SK-N-SH (cell line): ENCODE data around the gene STARD13. TPM values are rescaled to one million over a fixed set of nuclear protein-coding genes. Genes with fewer than 3 reads are reported as not detected.

Experiments used
- CTCF ChIA-PET: fragments of 300-600, 350-600 bp; formaldehyde crosslinking; extraction: SDS; loops from one replicate; lab custom pipeline; 2021; lab: Yijun Ruan, JAX
- POLR2A ChIA-PET: fragments of 350-600 bp; sonication (Branson Sonifier 250); formaldehyde crosslinking; extraction: SDS; loops from one replicate; lab custom pipeline; 2020; ENCODE audit warnings: antibody characterized with exemption, inconsistent platforms; lab: Yijun Ruan, JAX
- DNase-seq: peaks from one replicate; pipeline ENCODE4 v3.0.0; 2012
- H2AFZ ChIP-seq: fragments of 200-600 bp; sonication (generic); 2 replicates; pipeline ENCODE4 v1.8.1; 2016; ENCODE audit warnings: antibody characterized with exemption, mild to moderate bottlenecking, low read depth
- H3F3A ChIP-seq: fragments of 200-600 bp; sonication (generic); replicated peaks from 2 replicates; pipeline ENCODE3; 2016; ENCODE audit warnings: antibody characterized with exemption, mild to moderate bottlenecking; ENCODE audit not compliant: insufficient read depth
- H3K27ac ChIP-seq, 2 experiments: fragments of 200-500 bp in 1 of 2; fragments of 200-600 bp in 1 of 2; sonication (Bioruptor generic) in 1 of 2; sonication (generic), shearing (Covaris generic) in 1 of 2; 2 replicates each; pipeline versions ENCODE4 v1.5.1 to v1.6.1; 2014 to 2016; ENCODE audit warnings: low read depth in 2 of 2, inconsistent platforms in 1 of 2, low read length in 1 of 2, mild to moderate bottlenecking in 1 of 2, mixed read lengths in 1 of 2
- H3K27me3 ChIP-seq: fragments of 200-600 bp; sonication (generic), shearing (Covaris generic); 2 replicates; pipeline ENCODE4 v1.6.1; 2016; ENCODE audit warnings: mixed run types; ENCODE audit not compliant: insufficient read depth
- H3K36me3 ChIP-seq, 2 experiments: fragments of 200-500 bp in 1 of 2; fragments of 200-600 bp in 1 of 2; sonication (Bioruptor generic) in 1 of 2; sonication (generic) in 1 of 2; replicated peaks in 1 of 2; 2 replicates each; pipeline versions ENCODE3 to v1.5.1; 2014 to 2016; ENCODE audit warnings: low read length in 1 of 2, mild to moderate bottlenecking in 1 of 2; ENCODE audit not compliant: insufficient read depth in 2 of 2, control insufficient read depth in 1 of 2
- H3K4me1 ChIP-seq, 2 experiments: fragments of 200-500 bp in 1 of 2; fragments of 200-600 bp in 1 of 2; sonication (Bioruptor generic) in 1 of 2; sonication (generic), shearing (Covaris generic) in 1 of 2; 2 replicates each; pipeline versions ENCODE4 v1.5.1 to v1.6.1; 2014 to 2016; ENCODE audit warnings: low read depth in 1 of 2, low read length in 1 of 2, mixed run types in 1 of 2; ENCODE audit not compliant: insufficient read depth in 2 of 2, control insufficient read depth in 1 of 2
- H3K4me2 ChIP-seq: fragments of 200-600 bp; sonication (generic), shearing (Covaris generic); 2 replicates; pipeline ENCODE4 v1.6.1; 2017; ENCODE audit warnings: mixed run types
- H3K4me3 ChIP-seq, 2 experiments: fragments of 200-500 bp in 1 of 2; fragments of 200-600 bp in 1 of 2; sonication (Bioruptor generic) in 1 of 2; sonication (generic), shearing (Covaris generic) in 1 of 2; 2 replicates each; pipeline versions ENCODE4 v1.5.1 to v1.8.1; 2014 to 2016; ENCODE audit warnings: low read depth in 2 of 2, inconsistent platforms in 1 of 2, low read length in 1 of 2, mild to moderate bottlenecking in 1 of 2, mixed read lengths in 1 of 2, moderate library complexity in 1 of 2
- H3K79me2 ChIP-seq: fragments of 200-600 bp; sonication (generic); 2 replicates; pipeline ENCODE4 v1.8.1; 2017; ENCODE audit warnings: mild to moderate bottlenecking; ENCODE audit not compliant: insufficient read depth
- H3K9ac ChIP-seq: fragments of 200-600 bp; sonication (generic); 2 replicates; pipeline ENCODE4 v1.6.1; 2017; ENCODE audit warnings: mixed run types
- H3K9me2 ChIP-seq: fragments of 200-600 bp; sonication (generic); 2 replicates; pipeline ENCODE4 v1.6.1; 2017; ENCODE audit warnings: mixed run types
- H3K9me3 ChIP-seq: fragments of 200-600 bp; sonication (generic); 2 replicates; pipeline ENCODE4 v1.6.1; 2017; ENCODE audit warnings: mixed run types, mild to moderate bottlenecking, moderate library complexity
- H4K20me1 ChIP-seq: fragments of 200-600 bp; sonication (generic); 2 replicates; pipeline ENCODE4 v1.6.1; 2017; ENCODE audit warnings: mild to moderate bottlenecking, mixed run types; ENCODE audit not compliant: insufficient read depth
- GABPA ChIP-seq: IDR thresholded peaks from 2 replicates; pipeline ENCODE4 v1.4.0; 2012; ENCODE audit warnings: low read depth, mild to moderate bottlenecking
- IRF3 ChIP-seq: fragments of 150-350 bp; IDR thresholded peaks from 2 replicates; pipeline ENCODE4 v1.6.1; 2016; ENCODE audit warnings: mild to moderate bottlenecking, low read depth, low read length
- POLR2AphosphoS5 ChIP-seq: IDR thresholded peaks from 2 replicates; pipeline ENCODE4 v1.6.1; 2012; ENCODE audit warnings: low read depth, low read length
- RAD21 ChIP-seq: IDR thresholded peaks from 2 replicates; pipeline ENCODE4 v1.6.1; 2012; ENCODE audit warnings: mild to moderate bottlenecking, low read length
- RCOR1 ChIP-seq: fragments of 150-350 bp; IDR thresholded peaks from 2 replicates; pipeline ENCODE4 v1.6.1; 2017; ENCODE audit warnings: antibody characterized with exemption, low read length
- RXRA ChIP-seq: IDR thresholded peaks from 2 replicates; pipeline ENCODE4 v1.4.0; 2012; ENCODE audit warnings: low read depth, mild to moderate bottlenecking, borderline replicate concordance
- SIN3A ChIP-seq: IDR thresholded peaks from 2 replicates; pipeline ENCODE4 v1.6.1; 2012; ENCODE audit warnings: low read depth, mild to moderate bottlenecking, low read length, moderate library complexity, borderline replicate concordance
- TAF1 ChIP-seq: IDR thresholded peaks from 2 replicates; pipeline ENCODE4 v1.6.1; 2012; ENCODE audit warnings: low read depth, mild to moderate bottlenecking, low read length, moderate library complexity, borderline replicate concordance
- TCF12 ChIP-seq: IDR thresholded peaks from 2 replicates; pipeline ENCODE4 v1.4.0; 2012
- TEAD4 ChIP-seq: IDR thresholded peaks from 2 replicates; pipeline ENCODE4 v1.4.0; 2012; ENCODE audit warnings: mild to moderate bottlenecking, borderline replicate concordance; ENCODE audit not compliant: insufficient read depth
- WGBS: methylation state at CpG from one replicate; pipeline ENCODE4 v1.1.6; 2017; ENCODE audit warnings: low lambda C conversion rate; 5-methylcytosine and 5-hydroxymethylcytosine counted together
- polyA plus RNA-seq, 3 experiments: library from polyadenylated mRNA; depleted of rRNA; stranded (reverse); fragments of >200 nt; gene quantifications; 2 replicates each; pipeline ENCODE4 v1.2.3, GENCODE V29; 2012
- TF ChIP-seq, protein P1 (sequence below): IDR thresholded peaks from 2 replicates; pipeline ENCODE4; 2012

The STARD13 gene
- polyA plus RNA-seq, 1 of the 3 experiments (the other 2 are of a cell fraction) = 5.7 TPM

- no peak for DNase-seq
- Histone ChIP-seq H3K4me1 (peaks cover 3 to 17% of the 10 kb centered on the region in 2 experiments; a peak in 3 of 4 replicates), H3K36me3 (no peaks in the 10 kb centered on the region), H2AFZ (peak overlapping the region; percentile 78), H3F3A (peaks cover 33% of the 10 kb centered on the region), H3K9me3 (no peaks in the 10 kb centered on the region), H4K20me1 (no peaks in the 10 kb centered on the region), H3K79me2 (peaks cover 41% of the 10 kb centered on the region), H3K4me2 (peak overlapping the region; percentile 63), H3K9ac (peak overlapping the region; percentile 81), H3K4me3 (peak overlapping the region; percentile 59 to 66), H3K27me3 (no peaks in the 10 kb centered on the region), H3K27ac (peak overlapping the region; percentile 66 to 93; a peak in 3 of 4 replicates), H3K9me2 (no peaks in the 10 kb centered on the region)
- ChIA-PET CTCF (interaction anchor here (1.4 kb wide), 1 partner anchor 257 kb away, joined by 3 read pairs; no protein-coding TSS in a partner anchor), POLR2A (no interaction called here)
- 86% methylated on average over 5 of the region's 5 CpGs for WGBS
- no peak for TF ChIP-seq TEAD4
- no peak for TF ChIP-seq RAD21
- no peak for TF ChIP-seq GABPA
- no peak for TF ChIP-seq IRF3
- no peak for TF ChIP-seq POLR2AphosphoS5
- no peak for TF ChIP-seq TCF12
- no peak for TF ChIP-seq RXRA
- TF ChIP-seq SIN3A = no peak
- no peak for TF ChIP-seq RCOR1
Observed at GRCh38 chr13:33286128-33286527, 573 bp upstream of the STARD13 start.

- Histone ChIP-seq H3K9me3 (no peaks in the 10 kb centered on the region), H3K79me2 (peaks cover 50% of the 10 kb centered on the region), H3K9me2 (no peaks in the 10 kb centered on the region), H3K9ac (peak overlapping the region; percentile 81), H3K36me3 (no peaks in the 10 kb centered on the region), H4K20me1 (no peaks in the 10 kb centered on the region), H3K27ac (peak overlapping the region; percentile 25 to 93; a peak in 3 of 4 replicates), H3K27me3 (no peaks in the 10 kb centered on the region), H3K4me3 (peak overlapping the region; percentile 59 to 66), H3K4me2 (peak overlapping the region; percentile 63), H2AFZ (no peak overlapping the region), H3K4me1 (peaks cover 4 to 27% of the 10 kb centered on the region in 2 experiments; a peak in 3 of 4 replicates), H3F3A (peaks cover 45% of the 10 kb centered on the region)
- WGBS = 39% methylated on average over 6 of the region's 6 CpGs
- ChIA-PET CTCF (no interaction called here), POLR2A (no interaction called here)
- no peak for TF ChIP-seq GABPA
- 0 out of 2 replicates have a peak, but pooled peaks have one; percentile 23 for TF ChIP-seq TAF1
- TF ChIP-seq, protein P1, sequence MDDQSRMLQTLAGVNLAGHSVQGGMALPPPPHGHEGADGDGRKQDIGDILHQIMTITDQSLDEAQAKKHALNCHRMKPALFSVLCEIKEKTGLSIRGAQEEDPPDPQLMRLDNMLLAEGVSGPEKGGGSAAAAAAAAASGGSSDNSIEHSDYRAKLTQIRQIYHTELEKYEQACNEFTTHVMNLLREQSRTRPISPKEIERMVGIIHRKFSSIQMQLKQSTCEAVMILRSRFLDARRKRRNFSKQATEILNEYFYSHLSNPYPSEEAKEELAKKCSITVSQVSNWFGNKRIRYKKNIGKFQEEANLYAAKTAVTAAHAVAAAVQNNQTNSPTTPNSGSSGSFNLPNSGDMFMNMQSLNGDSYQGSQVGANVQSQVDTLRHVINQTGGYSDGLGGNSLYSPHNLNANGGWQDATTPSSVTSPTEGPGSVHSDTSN = 0 out of 2 replicates have a peak, but pooled peaks have one; percentile 17
- DNase-seq = no peak
Observed at GRCh38 chr13:33284916-33285315, 639 bp downstream of the STARD13 start.
